ENCODE results near the gene RERE. TPM values are rescaled to one million over a fixed set of nuclear protein-coding genes. Genes with fewer than 3 reads are reported as not detected.
"Not testable (repeated sequence)": the region's sequence is repeated elsewhere in the genome, so short reads cannot be mapped to it uniquely, and the experiment has no call there.

Gene RERE
- total RNA-seq, 1 donor from 2014 or later = 76.0 TPM

GRCh38 chr1:8646996-8647395 lies 170.4 kb downstream of the RERE start:
- intact Hi-C loops (cut with micrococcal nuclease) = loop anchor here (5.0 kb wide), 1 partner anchor 45 kb away; no protein-coding TSS in a partner anchor

DNA sequence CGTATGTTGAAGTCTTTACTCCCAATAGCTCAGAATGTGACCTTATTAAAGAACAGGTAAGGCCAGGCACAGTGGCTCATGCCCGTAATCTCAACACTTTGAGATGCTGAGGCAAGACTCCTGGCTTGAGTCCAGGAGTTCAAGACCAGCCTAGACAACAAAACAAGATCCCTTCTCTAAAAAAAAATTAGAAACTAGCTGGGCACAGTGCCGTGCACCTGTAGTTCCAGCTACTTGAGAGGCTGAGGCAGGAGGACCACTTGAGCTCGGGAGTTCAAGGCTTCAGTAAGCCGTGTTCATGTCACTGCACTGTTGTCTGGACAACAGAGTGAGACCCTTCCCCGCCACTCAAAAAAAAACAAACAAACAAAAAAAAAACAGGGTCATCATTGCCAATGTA lies 171.3 kb downstream of the RERE start:
- intact Hi-C loops (cut with micrococcal nuclease) = loop anchor here (5.0 kb wide), 1 partner anchor 44 kb away; no protein-coding TSS in a partner anchor

DNA sequence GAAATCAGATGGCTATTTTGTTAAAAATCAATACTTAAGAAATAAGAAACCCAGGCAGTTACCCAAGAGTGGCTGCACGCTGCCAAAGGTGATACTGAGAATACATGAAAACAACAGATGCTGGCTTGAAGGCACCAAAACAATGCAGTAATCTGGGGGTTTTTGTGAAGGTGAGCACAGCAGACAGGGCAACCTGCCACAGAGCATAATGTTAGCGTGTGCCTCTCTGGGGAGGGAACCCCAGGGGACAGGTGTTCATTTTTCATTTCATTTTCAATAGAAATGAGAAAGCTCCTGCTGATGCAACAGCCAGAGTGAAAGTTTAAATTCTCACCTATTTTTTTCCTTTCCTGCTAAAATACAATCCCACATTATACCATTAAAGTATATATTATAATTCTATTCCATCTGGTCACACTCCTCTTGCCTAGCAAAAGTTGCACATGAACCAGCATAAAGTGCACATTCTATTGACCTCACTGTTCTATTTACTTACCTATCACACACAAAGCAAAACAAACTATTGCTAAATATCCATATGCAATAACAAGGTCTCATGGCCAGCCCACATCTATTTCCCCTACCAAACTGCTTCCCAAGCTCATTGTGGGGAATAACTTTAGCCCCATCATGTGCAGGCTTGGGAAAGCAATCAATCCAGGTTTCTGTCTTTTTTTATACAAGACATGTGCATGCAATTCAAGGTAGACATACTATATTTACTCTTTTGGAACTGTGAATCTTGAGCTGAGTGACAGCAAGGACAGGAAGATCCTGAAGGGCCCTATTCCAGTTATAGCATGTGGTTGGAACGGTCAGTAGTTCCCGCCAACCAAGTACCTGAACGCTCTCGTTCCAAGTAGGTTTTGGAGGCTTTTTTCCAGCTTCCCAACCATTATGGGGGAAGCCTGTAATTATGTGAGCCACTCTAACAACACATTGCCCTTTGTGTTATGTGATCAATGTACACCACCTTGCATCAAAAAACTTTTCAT lies 173.6 kb downstream of the RERE start:
- intact Hi-C loops (cut with micrococcal nuclease) = no loop called here

DNA sequence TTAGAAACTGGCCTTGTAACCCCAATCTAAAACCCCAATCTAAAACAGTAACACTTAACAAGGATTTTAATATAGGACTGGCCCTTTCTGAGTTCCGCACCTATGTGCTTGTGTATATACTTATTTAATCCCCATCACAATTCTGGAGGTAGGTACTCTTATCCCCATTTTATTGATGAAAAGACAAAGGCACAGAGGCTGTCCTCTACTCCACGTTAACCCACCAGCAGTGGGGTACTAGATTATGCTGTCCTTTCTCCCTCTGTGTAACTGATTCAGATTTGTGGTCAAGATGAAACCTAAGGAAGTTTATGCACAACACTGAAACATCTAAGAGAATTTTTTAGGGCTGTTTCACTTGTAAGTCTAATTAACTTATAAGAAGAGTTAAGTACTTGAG lies 175.3 kb downstream of the RERE start:
- intact Hi-C loops (cut with micrococcal nuclease) = no loop called here

DNA sequence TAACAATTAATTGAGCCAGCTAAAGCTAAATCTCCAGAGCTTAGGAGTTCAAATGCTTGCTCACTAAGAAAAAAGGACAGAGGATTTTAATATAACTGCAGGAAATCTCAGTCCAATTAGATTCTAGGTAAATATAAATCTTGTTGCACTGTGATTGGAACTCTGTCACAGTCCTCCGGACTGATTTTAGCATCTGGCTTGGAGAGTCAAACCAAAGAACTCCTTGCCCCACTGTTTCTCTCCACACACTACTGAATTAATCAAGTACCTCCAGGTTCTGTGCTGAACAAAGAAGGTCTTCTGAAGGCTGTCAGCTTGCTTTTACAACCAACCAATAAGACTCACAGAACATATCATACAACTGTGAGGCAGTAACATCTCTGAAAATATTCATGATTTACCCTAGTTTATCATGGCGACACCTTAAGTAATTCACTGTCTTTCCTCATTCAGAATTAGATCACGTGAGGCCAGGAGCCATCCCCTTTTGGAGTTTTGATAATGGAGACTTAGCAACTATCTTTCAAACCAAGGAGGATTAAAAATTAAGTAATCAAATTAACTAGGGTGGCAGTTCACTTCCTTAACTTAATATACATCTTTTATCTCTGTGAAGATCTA lies 176.0 kb downstream of the RERE start:
- intact Hi-C loops (cut with micrococcal nuclease) = no loop called here

- intact Hi-C loops (cut with micrococcal nuclease) = no loop called here
Measured at GRCh38 chr1:8640950-8641349, 176.5 kb downstream of the RERE start.

DNA sequence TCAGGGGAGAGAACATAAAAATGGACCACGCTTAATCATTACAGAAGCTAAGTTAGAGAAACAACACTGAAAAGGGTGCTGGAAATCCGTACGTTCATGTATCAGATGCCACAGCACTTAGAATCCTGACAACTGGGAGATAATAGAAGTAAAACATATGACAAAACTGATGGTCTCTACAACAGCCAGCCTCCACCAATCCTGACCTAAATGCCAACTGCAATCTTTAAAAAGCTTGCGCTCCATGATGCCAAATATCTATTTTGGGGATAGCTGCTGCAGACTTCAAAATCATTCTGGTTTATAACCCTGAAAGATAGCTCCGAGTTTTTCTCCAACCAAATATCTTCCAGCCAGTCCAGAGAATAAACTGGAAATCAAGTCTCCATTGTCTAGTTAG lies 178.3 kb downstream of the RERE start:
- intact Hi-C loops (cut with micrococcal nuclease) = no loop called here

- intact Hi-C loops (cut with micrococcal nuclease) = no loop called here
Measured at GRCh38 chr1:8633741-8634501, 183.5 kb downstream of the RERE start.

GRCh38 chr1:8632102-8632501 lies 185.3 kb downstream of the RERE start:
- intact Hi-C loops (cut with micrococcal nuclease) = no loop called here

GRCh38 chr1:8631163-8631562 lies 186.3 kb downstream of the RERE start:
- intact Hi-C loops (cut with micrococcal nuclease) = no loop called here

GRCh38 chr1:8629241-8630091 lies 188.0 kb downstream of the RERE start:
- intact Hi-C loops (cut with micrococcal nuclease) = no loop called here

GRCh38 chr1:8628606-8629005 lies 188.8 kb downstream of the RERE start:
- intact Hi-C loops (cut with micrococcal nuclease) = no loop called here

DNA sequence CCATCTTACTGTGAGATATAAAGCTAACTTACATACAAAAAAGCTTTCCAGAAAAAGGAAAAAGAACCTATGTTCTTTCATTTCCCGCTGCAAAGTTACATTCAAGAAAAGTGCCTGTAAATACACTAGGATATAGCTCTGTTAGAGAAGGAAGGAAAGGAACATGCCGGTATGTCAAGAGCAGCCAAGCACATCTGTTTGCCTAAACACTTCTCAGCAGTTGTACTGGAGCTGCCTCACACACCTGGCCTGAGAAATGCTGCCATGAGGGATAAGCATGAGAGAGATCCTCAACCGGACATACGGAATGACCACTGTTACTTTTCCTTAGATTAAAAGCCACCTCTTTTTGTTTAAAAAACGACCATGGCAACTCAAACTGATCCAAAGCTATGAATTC lies 189.7 kb downstream of the RERE start:
- intact Hi-C loops (cut with micrococcal nuclease) = no loop called here

DNA sequence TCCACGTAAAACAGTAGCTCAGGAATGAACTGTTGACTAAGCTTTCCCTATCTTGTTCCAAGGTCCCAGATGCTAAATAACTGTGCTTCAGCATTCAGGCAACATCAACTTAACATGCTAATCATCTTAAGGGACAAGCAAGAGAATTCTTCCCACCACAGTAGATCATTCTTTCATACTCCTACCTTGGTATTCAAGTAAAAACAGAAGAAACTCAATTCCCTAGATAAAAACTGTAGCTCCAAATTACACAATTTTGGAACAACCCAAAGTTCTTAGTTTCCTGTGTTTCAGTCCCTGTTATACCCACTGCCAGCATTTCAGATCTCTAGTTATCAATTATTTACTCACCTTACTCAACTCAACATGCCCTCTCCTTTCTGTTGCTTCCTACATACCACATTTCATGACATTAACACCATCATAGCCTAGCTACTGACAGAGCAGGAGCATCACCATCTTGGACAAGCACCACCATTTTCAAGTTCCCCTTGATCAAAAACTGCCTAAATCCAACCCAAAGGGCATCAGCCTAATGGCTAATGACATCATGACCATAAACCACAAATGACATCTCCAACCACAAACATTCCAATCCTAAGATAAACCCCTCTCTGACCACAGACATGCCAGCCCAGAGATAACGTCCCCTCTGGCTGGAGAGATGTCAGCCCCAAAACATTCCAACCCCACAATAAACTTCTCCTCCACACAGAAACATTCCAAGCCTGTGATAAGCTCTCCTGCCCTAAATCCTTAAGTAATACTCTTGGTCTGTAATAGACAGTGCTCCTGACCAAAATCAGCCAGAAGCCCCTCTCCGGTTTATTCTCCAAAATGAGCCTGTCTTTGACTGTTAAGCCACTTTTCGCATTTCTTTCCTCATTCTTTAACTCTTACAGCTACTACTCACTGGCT lies 191.2 kb downstream of the RERE start:
- intact Hi-C loops (cut with micrococcal nuclease) = no loop called here

- intact Hi-C loops (cut with micrococcal nuclease) = no loop called here
Measured at GRCh38 chr1:8625491-8625890, 191.9 kb downstream of the RERE start.

- intact Hi-C loops (cut with micrococcal nuclease) = not testable (repeated sequence)
Measured at GRCh38 chr1:8623651-8624192, 193.7 kb downstream of the RERE start.

DNA sequence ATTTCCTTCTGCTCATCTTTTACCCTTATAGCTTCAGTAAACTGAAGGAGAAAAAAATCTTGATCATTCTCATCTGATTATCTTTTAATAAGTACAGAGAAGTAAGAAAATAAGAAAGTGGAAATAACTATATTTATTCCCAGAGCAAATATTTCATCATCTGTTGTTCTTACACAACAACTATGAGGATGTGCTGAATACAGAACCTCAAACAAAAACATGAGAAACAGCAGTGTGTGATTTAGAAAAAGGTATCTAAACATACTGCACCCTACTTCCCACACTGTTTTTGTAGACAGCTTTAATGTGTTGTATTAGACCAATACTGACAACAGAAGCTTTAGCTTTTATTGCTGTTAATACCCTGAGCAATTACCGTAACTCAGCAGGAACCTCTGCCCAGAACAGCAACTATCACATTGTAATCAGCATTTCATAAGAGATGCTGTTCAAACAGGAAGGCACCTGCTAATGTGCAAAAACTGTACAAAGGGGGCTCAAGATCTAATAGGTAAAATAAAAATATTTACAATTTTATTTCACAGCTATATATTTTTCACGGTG lies 195.6 kb downstream of the RERE start:
- intact Hi-C loops (cut with micrococcal nuclease) = not testable (repeated sequence)

- intact Hi-C loops (cut with micrococcal nuclease) = not testable (repeated sequence)
Measured at GRCh38 chr1:8621034-8621582, 196.3 kb downstream of the RERE start.
